GM19452 (cell line): ENCODE measurements around the gene HYAL3.
"Not testable (repeated sequence)": the region's sequence is repeated elsewhere in the genome, so short reads cannot be mapped to it uniquely, and the experiment has no call there.

Source experiments
- ATAC-seq: cut with Tn5 transposase; IDR thresholded peaks from one replicate; pipeline ENCODE4 v1.9.1; 2021; ENCODE audit not compliant: unreplicated experiment

The HYAL3 gene

GRCh38 chr3:50292159-50293078, 6.8 kb downstream of the HYAL3 start, which contains the start of gene IFRD2:
Gene IFRD2, minus strand, starts transcription at chr3:50292429. Its CDS starts 155 bp downstream, at chr3:50292274.
- peak; percentile 96 for ATAC-seq

GRCh38 chr3:50290161-50290641, 9.0 kb downstream of the HYAL3 start:
- no peak for ATAC-seq

GRCh38 chr3:50289130-50289529, 10.1 kb downstream of the HYAL3 start:
- no peak for ATAC-seq

GRCh38 chr3:50288387-50289007, 10.7 kb downstream of the HYAL3 start:
- ATAC-seq = no peak

- no peak for ATAC-seq
Measured at GRCh38 chr3:50287262-50287661, 11.9 kb downstream of the HYAL3 start.

GRCh38 chr3:50286322-50287227, 12.6 kb downstream of the HYAL3 start:
- no peak for ATAC-seq

- ATAC-seq = not testable (repeated sequence)
Measured at GRCh38 chr3:50284121-50284520, 15.1 kb downstream of the HYAL3 start.

- ATAC-seq = no peak
Measured at GRCh38 chr3:50279255-50280016, 19.8 kb downstream of the HYAL3 start.

GRCh38 chr3:50278880-50279224, 20.4 kb downstream of the HYAL3 start, which contains the start of gene LSMEM2:
Gene LSMEM2, plus strand, starts transcription at chr3:50279087. Its CDS starts 27 bp downstream, at chr3:50279114.
- no peak for ATAC-seq

- ATAC-seq = no peak
Measured at GRCh38 chr3:50278123-50278879, 20.9 kb downstream of the HYAL3 start.

GRCh38 chr3:50276762-50277101, 22.5 kb downstream of the HYAL3 start:
- ATAC-seq = no peak

GRCh38 chr3:50275996-50276761, 23.0 kb downstream of the HYAL3 start:
- no peak for ATAC-seq

- no peak for ATAC-seq
Measured at GRCh38 chr3:50275141-50275995, 23.8 kb downstream of the HYAL3 start.

- ATAC-seq = no peak
Measured at GRCh38 chr3:50274371-50275104, 24.7 kb downstream of the HYAL3 start.

GRCh38 chr3:50273689-50274065, 25.5 kb downstream of the HYAL3 start:
- no peak for ATAC-seq

- peak; percentile 84 for ATAC-seq
Measured at GRCh38 chr3:50272911-50273688, 26.1 kb downstream of the HYAL3 start.

GRCh38 chr3:50272538-50272910, 26.7 kb downstream of the HYAL3 start:
- ATAC-seq = not testable (repeated sequence)
